ENCODE data around the gene SUGP2. TPM values are rescaled to one million over a fixed set of nuclear protein-coding genes. Genes with fewer than 3 reads are reported as not detected.

SUGP2 gene
- total RNA-seq, 1 experiment from 2014 or later = 48.9 TPM

DNA sequence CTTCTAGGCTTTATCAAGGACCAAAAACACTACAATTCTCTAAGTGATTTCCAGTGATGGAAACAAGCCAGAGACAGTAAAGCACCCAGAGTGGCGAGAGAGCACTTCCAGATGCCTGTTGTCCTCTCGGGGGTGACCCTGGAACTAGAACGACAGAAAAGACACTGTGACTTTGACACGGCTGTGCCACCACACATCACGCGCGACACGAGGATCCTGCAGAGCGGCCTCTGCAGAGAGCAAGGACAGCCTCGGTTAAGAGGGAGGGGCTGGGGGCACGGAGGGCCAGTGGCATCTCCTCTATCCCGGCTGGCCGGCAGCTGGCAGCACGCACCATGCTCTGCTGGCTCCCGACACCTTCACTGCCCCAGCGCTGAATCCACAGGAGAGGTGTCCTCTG, 42.3 kb downstream of the SUGP2 start:
- CTCF ChIA-PET = no interaction called here
- H3K9me3 ChIP-seq (ENCODE audit: low read length) = no peaks in the 10 kb centered on the region

DNA sequence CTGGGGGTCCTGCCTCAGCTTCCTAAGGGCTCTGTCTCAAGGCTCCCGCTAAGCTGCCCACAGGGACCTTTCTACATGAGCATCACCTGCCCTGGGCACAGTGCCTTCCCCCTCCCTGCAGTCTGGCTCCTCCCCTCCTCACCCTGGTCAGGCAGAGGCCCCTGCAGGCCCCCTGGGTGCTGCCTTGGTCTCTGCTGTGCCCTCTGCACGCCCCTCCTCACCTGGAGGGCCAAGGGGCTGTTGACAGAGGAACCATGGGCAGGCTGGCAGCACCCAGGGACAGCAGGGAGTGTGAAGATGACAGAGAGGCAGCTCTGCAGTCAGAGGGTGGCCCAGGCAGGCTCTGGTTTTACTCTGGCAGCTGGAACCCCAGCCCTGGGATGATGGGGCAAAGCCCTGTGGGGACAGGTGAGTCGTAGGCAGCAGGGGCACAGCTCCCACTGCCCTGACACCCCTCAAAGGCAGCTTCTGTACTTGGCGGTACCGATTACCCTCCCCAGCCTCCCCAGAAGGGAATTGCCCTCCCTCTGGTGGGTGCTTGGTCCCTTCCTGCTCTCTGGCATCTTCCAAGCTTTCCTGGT, 43.1 kb downstream of the SUGP2 start:
- H3F3A ChIP-seq (ENCODE audit: low read length, unreplicated experiment) = no peaks in the 10 kb centered on the region
- H3K4me1 ChIP-seq (ENCODE audit: insufficient read depth, low read length) = no peaks in the 10 kb centered on the region
- H3K79me2 ChIP-seq (ENCODE audit: low read length) = no peaks in the 10 kb centered on the region
- ChIA-PET POLR2A (ENCODE audit: unreplicated experiment) (no interaction called here), CTCF (no interaction called here)
- H3K4me3 ChIP-seq (ENCODE audit: low read length) = no peak overlapping the region
- no peaks in the 10 kb centered on the region for H3K27me3 ChIP-seq (ENCODE audit: low read length)
- no peaks in the 10 kb centered on the region for H3K9me3 ChIP-seq (ENCODE audit: low read length)
- intact Hi-C loops (cut with micrococcal nuclease) = no loop called here
- no peaks in the 10 kb centered on the region for H3K9me2 ChIP-seq (replicated peaks; ENCODE audit: low read length)
- no peak for DNase-seq
- no peaks in the 10 kb centered on the region for H4K20me1 ChIP-seq (ENCODE audit: low read length)
- BruUV-seq (replicated peaks) = no TSS peak
- ATAC-seq = no peak
- H3K4me2 ChIP-seq (ENCODE audit: low read length) = no peak overlapping the region
- H3K27ac ChIP-seq (ENCODE audit: low read length) = no peak overlapping the region
- H3K36me3 ChIP-seq (ENCODE audit: low read depth, low read length) = peaks cover 26% of the 10 kb centered on the region
- H3K9ac ChIP-seq (ENCODE audit: low read length) = no peak overlapping the region
- no peak overlapping the region for H2AFZ ChIP-seq (ENCODE audit: low read length)
- TF ChIP-seq EZH2 (IDR thresholded peaks at IDR 0.05; ENCODE audit: low read length, unreplicated experiment) (no peak), EZH2phosphoT487 (IDR thresholded peaks at IDR 0.05; ENCODE audit: borderline replicate concordance, low read length) (no peak)
- TF ChIP-seq, protein P1, sequence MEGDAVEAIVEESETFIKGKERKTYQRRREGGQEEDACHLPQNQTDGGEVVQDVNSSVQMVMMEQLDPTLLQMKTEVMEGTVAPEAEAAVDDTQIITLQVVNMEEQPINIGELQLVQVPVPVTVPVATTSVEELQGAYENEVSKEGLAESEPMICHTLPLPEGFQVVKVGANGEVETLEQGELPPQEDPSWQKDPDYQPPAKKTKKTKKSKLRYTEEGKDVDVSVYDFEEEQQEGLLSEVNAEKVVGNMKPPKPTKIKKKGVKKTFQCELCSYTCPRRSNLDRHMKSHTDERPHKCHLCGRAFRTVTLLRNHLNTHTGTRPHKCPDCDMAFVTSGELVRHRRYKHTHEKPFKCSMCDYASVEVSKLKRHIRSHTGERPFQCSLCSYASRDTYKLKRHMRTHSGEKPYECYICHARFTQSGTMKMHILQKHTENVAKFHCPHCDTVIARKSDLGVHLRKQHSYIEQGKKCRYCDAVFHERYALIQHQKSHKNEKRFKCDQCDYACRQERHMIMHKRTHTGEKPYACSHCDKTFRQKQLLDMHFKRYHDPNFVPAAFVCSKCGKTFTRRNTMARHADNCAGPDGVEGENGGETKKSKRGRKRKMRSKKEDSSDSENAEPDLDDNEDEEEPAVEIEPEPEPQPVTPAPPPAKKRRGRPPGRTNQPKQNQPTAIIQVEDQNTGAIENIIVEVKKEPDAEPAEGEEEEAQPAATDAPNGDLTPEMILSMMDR (conservative IDR thresholded peaks at IDR 0.05; ENCODE audit: low read depth, low read length) = no peak

More for the DNA sequence above, 42.3 kb downstream of the SUGP2 start:
- no peak overlapping the region for H3K27ac ChIP-seq (ENCODE audit: low read length)
- no peaks in the 10 kb centered on the region for H3K27me3 ChIP-seq (ENCODE audit: low read length)
- no peak for ATAC-seq
- TF ChIP-seq EZH2phosphoT487 (IDR thresholded peaks at IDR 0.05; ENCODE audit: borderline replicate concordance, low read length) = no peak
- TF ChIP-seq, protein P1 (conservative IDR thresholded peaks at IDR 0.05; ENCODE audit: low read depth, low read length) = no peak
- H3K9me2 ChIP-seq (replicated peaks; ENCODE audit: low read length) = no peaks in the 10 kb centered on the region
- no peaks in the 10 kb centered on the region for H4K20me1 ChIP-seq (ENCODE audit: low read length)
- H3K79me2 ChIP-seq (ENCODE audit: low read length) = no peaks in the 10 kb centered on the region
- peaks cover 26% of the 10 kb centered on the region for H3K36me3 ChIP-seq (ENCODE audit: low read depth, low read length)
- no peak overlapping the region for H3K4me2 ChIP-seq (ENCODE audit: low read length)
- no peaks in the 10 kb centered on the region for H3K4me1 ChIP-seq (ENCODE audit: insufficient read depth, low read length)
- intact Hi-C loops (cut with micrococcal nuclease) = no loop called here
- no peak overlapping the region for H3K4me3 ChIP-seq (ENCODE audit: low read length)
- no peak for DNase-seq
- no peaks in the 10 kb centered on the region for H3F3A ChIP-seq (ENCODE audit: low read length, unreplicated experiment)
- H3K9ac ChIP-seq (ENCODE audit: low read length) = no peak overlapping the region
- no TSS peak for BruUV-seq (replicated peaks)
- no peak overlapping the region for H2AFZ ChIP-seq (ENCODE audit: low read length)
- POLR2A ChIA-PET (ENCODE audit: unreplicated experiment) = no interaction called here

DNA sequence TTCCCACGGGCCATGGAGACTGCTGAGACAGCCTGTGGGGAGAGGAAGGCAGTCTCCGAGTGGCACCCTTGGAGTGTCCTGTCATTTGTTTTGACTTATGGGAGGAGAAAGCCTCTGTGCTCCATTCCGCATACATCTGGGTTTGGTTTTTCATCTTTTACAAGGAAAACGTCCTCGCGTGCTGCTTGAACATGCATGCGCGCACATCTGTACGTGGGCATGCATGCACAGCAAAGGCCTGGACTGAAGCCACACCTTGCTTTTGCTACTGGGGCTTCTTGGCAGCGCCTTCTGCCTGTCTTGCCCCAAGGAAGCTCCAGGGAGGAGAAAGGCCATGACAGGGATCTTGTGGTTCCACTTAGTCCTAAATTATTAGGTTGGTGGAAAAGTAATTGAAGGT, 44.0 kb downstream of the SUGP2 start:
- ChIA-PET CTCF (interaction anchor here (0.5 kb wide), 1 partner anchor 433 kb away, joined by 7 read pairs; no protein-coding TSS in a partner anchor), POLR2A (ENCODE audit: unreplicated experiment) (no interaction called here)
- H3K4me1 ChIP-seq (ENCODE audit: insufficient read depth, low read length) = no peaks in the 10 kb centered on the region
- no peak overlapping the region for H2AFZ ChIP-seq (ENCODE audit: low read length)
- H3K9me3 ChIP-seq (ENCODE audit: low read length) = no peaks in the 10 kb centered on the region
- no peak overlapping the region for H3K9ac ChIP-seq (ENCODE audit: low read length)
- H4K20me1 ChIP-seq (ENCODE audit: low read length) = no peaks in the 10 kb centered on the region
- BruUV-seq (replicated peaks) = no TSS peak
- H3F3A ChIP-seq (ENCODE audit: low read length, unreplicated experiment) = no peaks in the 10 kb centered on the region
- H3K27ac ChIP-seq (ENCODE audit: low read length) = no peak overlapping the region
- intact Hi-C loops (cut with micrococcal nuclease) = no loop called here
- TF ChIP-seq, protein P1 (conservative IDR thresholded peaks at IDR 0.05; ENCODE audit: low read depth, low read length) = no peak
- TF ChIP-seq EZH2 (IDR thresholded peaks at IDR 0.05; ENCODE audit: low read length, unreplicated experiment) = no peak
- peaks cover 20% of the 10 kb centered on the region; the same call in 1 of the 2 replicates for H3K36me3 ChIP-seq (ENCODE audit: low read depth, low read length)
- ATAC-seq (no peak), DNase-seq (no peak)
- H3K4me2 ChIP-seq (ENCODE audit: low read length) = no peak overlapping the region
- no peaks in the 10 kb centered on the region for H3K9me2 ChIP-seq (replicated peaks; ENCODE audit: low read length)
- H3K79me2 ChIP-seq (ENCODE audit: low read length) = no peaks in the 10 kb centered on the region
- H3K4me3 ChIP-seq (ENCODE audit: low read length) = no peak overlapping the region
- H3K27me3 ChIP-seq (ENCODE audit: low read length) = no peaks in the 10 kb centered on the region

All from PC-3 (cell line).